Measurements from ENCODE around the gene PELO. TPM values are rescaled to one million over a fixed set of nuclear protein-coding genes. Genes with fewer than 3 reads are reported as not detected.

The PELO gene
- total and polyA plus RNA-seq, 2 donors (not counting 3 experiments of a cell fraction or from before 2014, with no cell fraction given): 8.6 to 13.2 TPM

DNA sequence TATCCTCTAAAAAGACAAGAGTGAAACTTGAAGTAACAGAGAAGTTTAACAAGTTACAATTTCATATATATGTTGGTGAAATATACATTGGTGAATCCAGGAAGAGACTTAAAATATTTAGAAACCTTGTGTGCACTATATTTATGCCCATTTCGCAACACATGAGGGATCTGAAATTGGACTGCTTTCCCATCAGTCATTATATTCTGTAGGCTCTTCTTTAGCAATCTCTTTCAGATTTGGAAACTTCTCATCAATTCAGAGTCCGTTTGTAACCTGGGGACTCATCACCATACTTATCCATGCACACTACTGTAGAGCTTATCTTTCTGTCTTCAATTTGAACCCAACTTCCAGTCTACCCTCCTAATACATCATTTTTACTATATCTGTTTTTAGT, 2.1 kb downstream of the PELO start:
- H2AFZ ChIP-seq (ENCODE audit: low read depth, low read length): no peak overlapping the region

GRCh38 chr5:52791366-52791765, 3.6 kb downstream of the PELO start:
- Histone ChIP-seq H3K27me3 (ENCODE audit: control insufficient read depth in 2 of 2, insufficient read depth in 2 of 2, low read length in 2 of 2) (no peaks in the 10 kb centered on the region), H3K9me1 (replicated peaks; ENCODE audit: control insufficient read depth, extremely low read depth, insufficient read depth, low read length) (no peaks in the 10 kb centered on the region), H4K20me1 (replicated peaks; ENCODE audit: control insufficient read depth, extremely low read depth, insufficient read depth, low read length) (no peaks in the 10 kb centered on the region), H3K79me2 (ENCODE audit: control insufficient read depth, insufficient read depth, low read length) (no peaks in the 10 kb centered on the region), H3K4me1 (ENCODE audit: control insufficient read depth, extremely low read depth, insufficient read depth, low read length) (peaks cover 11% of the 10 kb centered on the region), H2AFZ (ENCODE audit: low read depth, low read length) (no peak overlapping the region), H3K27ac (ENCODE audit: insufficient read depth, low read depth, low read length) (no peak overlapping the region), H3K4me3 (replicated peaks in 1 of 3; ENCODE audit: insufficient read depth in 1 of 3, low read depth in 1 of 3, low read length in 3 of 3) (no peak overlapping the region), H3K4me2 (ENCODE audit: insufficient read depth, low read length) (no peak overlapping the region), H3K36me3 (ENCODE audit: control insufficient read depth in 2 of 2, extremely low read depth in 1 of 2, insufficient read depth in 2 of 2, low read length in 2 of 2) (no peaks in the 10 kb centered on the region), H3K9me3 (replicated peaks; ENCODE audit: control insufficient read depth, insufficient read depth, low read length) (no peaks in the 10 kb centered on the region), H3K9ac (replicated peaks; ENCODE audit: extremely low read depth, insufficient read depth, low read length) (no peak overlapping the region)
- intact Hi-C loops (cut with micrococcal nuclease): no loop called here
- DNase-seq (ENCODE audit: low read depth, low spot score) (no peak), FAIRE-seq (no peak)
- no TSS peak for BruUV-seq (replicated peaks)
- POLR2A ChIA-PET: no interaction called here
- no peak for TF ChIP-seq JUN (IDR thresholded peaks at IDR 0.05; ENCODE audit: borderline replicate concordance, insufficient read depth, insufficient read length, low read depth)
- dilution Hi-C loops (cut with MboI; ENCODE audit: extremely low pct_ligation_motif_present, low sequenced_read_pairs): no loop called here
- CTCF ChIA-PET: no interaction called here

More for the DNA sequence above, 2.1 kb downstream of the PELO start:
- Histone ChIP-seq H3K4me3 (replicated peaks in 1 of 3; ENCODE audit: insufficient read depth in 1 of 3, low read depth in 1 of 3, low read length in 3 of 3) (no peak overlapping the region), H3K9me1 (replicated peaks; ENCODE audit: control insufficient read depth, extremely low read depth, insufficient read depth, low read length) (no peaks in the 10 kb centered on the region), H3K4me1 (ENCODE audit: control insufficient read depth, extremely low read depth, insufficient read depth, low read length) (peaks cover 11% of the 10 kb centered on the region), H4K20me1 (replicated peaks; ENCODE audit: control insufficient read depth, extremely low read depth, insufficient read depth, low read length) (no peaks in the 10 kb centered on the region), H3K4me2 (ENCODE audit: insufficient read depth, low read length) (no peak overlapping the region), H3K9me3 (replicated peaks; ENCODE audit: control insufficient read depth, insufficient read depth, low read length) (no peaks in the 10 kb centered on the region), H3K27ac (ENCODE audit: insufficient read depth, low read depth, low read length) (no peak overlapping the region), H3K79me2 (ENCODE audit: control insufficient read depth, insufficient read depth, low read length) (no peaks in the 10 kb centered on the region), H3K36me3 (ENCODE audit: control insufficient read depth in 2 of 2, extremely low read depth in 1 of 2, insufficient read depth in 2 of 2, low read length in 2 of 2) (no peaks in the 10 kb centered on the region), H3K9ac (replicated peaks; ENCODE audit: extremely low read depth, insufficient read depth, low read length) (no peak overlapping the region), H3K27me3 (ENCODE audit: control insufficient read depth in 2 of 2, insufficient read depth in 2 of 2, low read length in 2 of 2) (no peaks in the 10 kb centered on the region)
- ChIA-PET POLR2A (no interaction called here), CTCF (interaction anchor here (1.9 kb wide), 1 partner anchor 9 kb away, joined by 7 read pairs; no protein-coding TSS in a partner anchor)
- dilution Hi-C loops (cut with MboI; ENCODE audit: extremely low pct_ligation_motif_present, low sequenced_read_pairs): no loop called here
- no TSS peak for BruUV-seq (replicated peaks)
- no peak for DNase-seq (ENCODE audit: low read depth, low spot score)
- TF ChIP-seq MYC (IDR thresholded peaks at IDR 0.05; ENCODE audit: low read depth, low read length) (no peak), FOS (IDR thresholded peaks at IDR 0.05; ENCODE audit: borderline replicate concordance, insufficient read depth, low read length) (no peak), POLR2AphosphoS5 (IDR thresholded peaks at IDR 0.05; ENCODE audit: insufficient read depth, low read depth, low read length) (no peak)
- TF ChIP-seq, protein P1, sequence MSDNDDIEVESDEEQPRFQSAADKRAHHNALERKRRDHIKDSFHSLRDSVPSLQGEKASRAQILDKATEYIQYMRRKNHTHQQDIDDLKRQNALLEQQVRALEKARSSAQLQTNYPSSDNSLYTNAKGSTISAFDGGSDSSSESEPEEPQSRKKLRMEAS (IDR thresholded peaks at IDR 0.05; ENCODE audit: insufficient read depth, insufficient read length): no peak
- no peak for FAIRE-seq
- intact Hi-C loops (cut with micrococcal nuclease): loop anchor here (5.0 kb wide), 1 partner anchor 63 kb away; no protein-coding TSS in a partner anchor

All from endothelial cell of umbilical vein (primary cell).